ENCODE measurements around the gene KYAT1. TPM values are rescaled to one million over a fixed set of nuclear protein-coding genes. Genes with fewer than 3 reads are reported as not detected.

KYAT1 gene
- total and polyA plus RNA-seq, 2 of the 8 experiments (the other 6 are each of a cell fraction or from before 2014, with no cell fraction given): 30.4 to 42.2 TPM

GRCh38 chr9:128825923-128826700, 55.6 kb downstream of the KYAT1 start (continued):
- no peak for TF ChIP-seq HDAC2 (IDR thresholded peaks at IDR 0.05; ENCODE audit: borderline replicate concordance in 1 of 2, low read depth in 2 of 2, low read length in 2 of 2)
- no peak for TF ChIP-seq ATF3 (IDR thresholded peaks at IDR 0.05; ENCODE audit: insufficient read depth, low read depth, low read length)
- TF ChIP-seq POLR2A (IDR thresholded peaks at IDR 0.05; ENCODE audit: control extremely low read depth in 1 of 2, low read depth in 2 of 2, low read length in 2 of 2): no peak
- TF ChIP-seq ASH2L (IDR thresholded peaks at IDR 0.05; ENCODE audit: low read length): no peak
- TF ChIP-seq TEAD4 (IDR thresholded peaks at IDR 0.05; ENCODE audit: low read depth, low read length): no peak
- TF ChIP-seq CBX8 (IDR thresholded peaks at IDR 0.05; ENCODE audit: borderline replicate concordance, low read depth, low read length): no peak
- peak in 2 of 3 experiments; percentile 9 to 22; a peak in 2 of 4 replicates for TF ChIP-seq CTCF (IDR thresholded peaks at IDR 0.05; ENCODE audit: control extremely low read depth in 1 of 3, insufficient read depth in 1 of 3, low read depth in 1 of 3, low read length in 3 of 3)
- no peak for TF ChIP-seq TBP (IDR thresholded peaks at IDR 0.05; ENCODE audit: low read depth, low read length)
- 0 out of 4 replicates have a peak, but pooled peaks of 1 of the 2 experiments have one; percentile 26 for TF ChIP-seq SIN3A (conservative IDR thresholded peaks at IDR 0.05 in 1 of 2, IDR thresholded peaks at IDR 0.05 in 1 of 2; ENCODE audit: low read depth in 1 of 2, low read length in 2 of 2)
- TF ChIP-seq SRF (IDR thresholded peaks at IDR 0.05; ENCODE audit: low read depth, low read length): no peak
- peak; percentile 23; the same call in 1 of the 2 replicates for TF ChIP-seq MAFK (IDR thresholded peaks at IDR 0.05; ENCODE audit: low read depth, low read length)
- no peak for TF ChIP-seq TAF1 (IDR thresholded peaks at IDR 0.05; ENCODE audit: low read depth, low read length)

All from H1 (cell line).